PC-9 (cell line): ENCODE data around the gene POLD2.

Experiments used
- CTCF ChIP-seq: fragments of 200-600 bp; sonication (generic); conservative IDR thresholded peaks from 2 replicates; pipeline ENCODE4 v1.6.1; 2017; ENCODE audit warnings: mixed run types, antibody characterized with exemption, mild to moderate bottlenecking, moderate library complexity
- EZH2 ChIP-seq: fragments of 200-600 bp; sonication (generic); IDR thresholded peaks from 2 replicates; pipeline ENCODE4 v1.8.0; 2017; ENCODE audit warnings: antibody characterized with exemption, low read depth

- no peak for TF ChIP-seq CTCF
- no peak for TF ChIP-seq EZH2
These were observed 21.9 kb downstream of the POLD2 start for GRCh38 chr7:44101303-44101965.
